HG02885 (cell line): ENCODE results near the gene ZNF117.
"Not testable (repeated sequence)": the region's sequence is repeated elsewhere in the genome, so short reads cannot be mapped to it uniquely, and the experiment has no call there.

Experiments
- ATAC-seq: cut with Tn5 transposase; IDR thresholded peaks from one replicate; pipeline ENCODE4 v1.9.1; 2021; ENCODE audit warnings: mild to moderate bottlenecking; ENCODE audit not compliant: unreplicated experiment, poor library complexity

The ZNF117 gene

DNA sequence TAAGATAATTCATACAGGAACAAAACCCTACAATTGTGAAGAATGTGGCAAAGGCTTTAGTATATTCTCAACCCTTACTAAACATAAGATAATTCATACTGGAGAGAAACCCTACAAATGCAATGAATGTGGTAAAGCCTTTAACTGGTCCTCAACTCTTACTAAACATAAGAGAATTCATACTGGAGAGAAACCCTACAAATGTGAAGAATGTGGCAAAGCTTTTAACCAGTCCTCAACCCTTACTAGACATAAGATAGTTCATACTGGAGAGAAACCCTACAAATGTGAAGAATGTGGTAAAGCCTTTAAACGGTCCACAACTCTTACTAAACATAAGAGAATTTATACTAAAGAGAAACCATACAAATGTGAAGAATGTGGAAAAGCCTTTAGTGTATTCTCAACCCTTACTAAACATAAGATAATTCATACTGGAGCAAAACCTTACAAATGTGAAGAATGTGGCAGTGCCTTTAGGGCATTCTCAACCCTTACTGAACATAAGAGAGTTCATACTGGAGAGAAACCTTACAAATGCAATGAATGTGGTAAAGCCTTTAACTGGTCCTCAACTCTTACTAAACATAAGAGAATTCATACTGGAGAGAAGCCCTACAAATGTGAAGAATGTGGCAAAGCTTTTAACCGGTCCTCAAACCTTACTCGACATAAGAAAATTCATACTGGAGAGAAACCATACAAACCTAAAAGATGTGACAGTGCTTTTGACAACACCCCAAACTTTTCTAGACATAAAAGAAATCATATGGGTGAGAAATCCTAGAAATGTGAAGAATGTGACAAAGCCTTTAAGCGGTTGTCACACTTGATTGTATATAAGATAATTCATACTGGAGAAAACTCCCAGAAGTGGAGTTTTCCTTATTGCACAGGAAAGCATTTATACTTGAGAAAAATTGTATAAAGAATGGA, 62.3 kb downstream of the ZNF117 start:
- not testable (repeated sequence) for ATAC-seq
